HG03565 (cell line): Measurements from ENCODE around the gene C3.
"Not testable (repeated sequence)": the region's sequence is repeated elsewhere in the genome, so short reads cannot be mapped to it uniquely, and the experiment has no call there.

Source experiments
- ATAC-seq: cut with Tn5 transposase; IDR thresholded peaks from one replicate; pipeline ENCODE4 v1.9.1; 2021; ENCODE audit warnings: mild to moderate bottlenecking, moderate library complexity; ENCODE audit not compliant: unreplicated experiment

Gene C3

DNA sequence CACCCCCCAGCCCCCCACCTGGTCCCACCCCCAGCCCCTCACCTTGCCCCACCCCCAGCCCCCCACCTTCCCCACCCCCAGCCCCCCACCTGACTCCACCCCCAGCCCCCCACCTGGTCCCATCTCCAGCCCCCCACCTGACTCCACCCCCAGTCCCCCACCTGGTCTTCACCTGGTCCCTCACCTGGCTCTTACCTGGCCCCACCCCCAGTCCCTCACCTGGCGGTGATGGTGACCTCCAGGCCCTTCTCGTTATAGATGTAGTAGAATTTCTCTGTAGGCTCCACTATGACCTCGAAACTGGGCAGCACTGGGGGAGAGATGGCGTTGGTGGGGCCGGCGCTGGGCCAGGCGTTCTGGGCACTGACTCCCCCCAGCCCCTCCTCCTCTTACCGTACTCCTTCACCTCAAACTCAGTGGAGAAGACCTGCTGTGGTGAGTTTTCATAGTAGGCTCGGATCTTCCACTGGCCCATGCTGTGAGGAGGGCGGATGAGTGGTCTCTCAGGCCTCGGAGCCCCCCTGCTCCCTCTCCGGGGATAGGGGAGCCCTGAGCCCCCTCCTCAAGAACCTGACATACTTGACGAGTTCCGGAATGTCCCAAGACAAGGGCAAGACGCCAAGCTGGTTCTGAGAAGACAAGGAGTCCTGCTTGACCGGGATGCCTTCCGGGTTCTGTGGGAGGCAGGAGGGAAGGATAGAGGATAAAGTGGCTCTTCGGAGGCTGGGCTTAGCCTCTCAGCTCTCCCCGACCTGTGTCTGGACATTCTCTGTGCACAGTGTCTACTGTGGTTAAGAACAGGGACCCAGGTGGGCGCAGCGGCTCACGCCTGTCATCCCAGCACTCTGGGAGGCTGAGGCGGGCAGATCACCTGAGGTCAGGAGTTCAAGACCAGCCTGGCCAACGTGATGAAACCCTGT is 6.4 kb downstream of the C3 start:
- ATAC-seq, result no peak

DNA sequence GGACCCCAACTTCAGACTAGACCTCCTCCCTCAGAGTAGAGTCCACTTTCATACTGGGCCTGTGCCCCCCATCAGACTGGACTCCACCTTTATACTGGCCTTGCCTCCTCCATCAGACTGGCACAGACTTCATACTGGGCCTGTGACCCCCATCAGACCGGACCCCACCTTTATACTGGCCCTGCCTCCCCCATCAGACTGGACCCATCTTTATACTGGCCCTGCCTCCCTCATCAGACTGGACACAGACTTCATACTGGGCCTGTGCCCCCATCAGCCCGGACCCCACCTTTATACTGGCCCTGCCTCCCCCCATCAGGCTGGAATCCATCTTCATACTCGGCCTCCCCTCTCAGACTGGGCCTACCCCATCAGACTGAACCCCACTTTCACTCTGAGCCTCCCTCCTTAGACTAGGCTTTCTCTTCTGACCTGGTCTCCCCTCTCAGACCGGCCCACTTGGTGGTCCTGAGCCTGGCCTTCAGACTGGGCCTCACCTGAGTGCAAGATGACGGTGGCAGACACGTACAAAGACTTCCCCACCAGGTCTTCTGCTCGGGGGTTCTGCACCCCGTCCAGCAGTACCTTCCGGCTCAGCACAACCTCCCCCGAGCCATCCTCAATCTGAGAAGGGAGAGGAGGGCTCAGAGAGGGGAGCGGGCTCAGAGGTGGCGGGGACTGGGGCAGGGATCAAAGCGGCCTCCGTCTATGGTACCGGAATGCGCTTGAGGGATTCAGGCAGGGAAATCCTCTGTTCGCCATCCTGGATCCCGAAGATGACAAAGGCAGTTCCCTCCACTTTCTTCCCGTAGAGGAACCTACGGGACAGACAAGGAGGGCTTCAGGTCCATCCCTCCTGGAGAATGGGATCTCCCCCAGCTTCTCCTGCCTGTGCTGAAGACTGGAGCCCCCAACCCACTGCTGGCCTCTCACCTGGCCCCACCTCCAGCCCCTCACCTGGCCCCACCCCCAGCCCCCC is 7.5 kb downstream of the C3 start:
- ATAC-seq, result no peak

DNA sequence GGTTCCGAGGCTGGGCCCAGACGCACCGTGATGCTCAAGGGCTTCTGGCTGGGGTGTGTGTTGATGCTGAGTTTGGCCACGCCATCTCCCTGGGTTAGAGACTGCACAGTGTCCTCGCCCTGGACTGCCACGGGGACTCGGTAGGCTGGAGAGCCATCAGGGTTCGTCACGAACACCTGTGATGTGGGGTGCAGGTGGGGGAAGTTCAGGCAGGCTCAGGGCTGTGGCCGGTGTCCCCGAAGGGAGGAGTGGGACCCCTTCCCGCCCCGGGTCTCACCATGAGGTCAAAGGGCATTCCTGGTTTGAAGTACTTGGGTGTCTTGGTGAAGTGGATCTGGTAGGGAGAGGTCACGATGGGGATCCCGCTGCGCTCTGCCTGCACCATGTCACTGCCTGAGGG is 8.2 kb downstream of the C3 start:
- ATAC-seq, result no peak

DNA sequence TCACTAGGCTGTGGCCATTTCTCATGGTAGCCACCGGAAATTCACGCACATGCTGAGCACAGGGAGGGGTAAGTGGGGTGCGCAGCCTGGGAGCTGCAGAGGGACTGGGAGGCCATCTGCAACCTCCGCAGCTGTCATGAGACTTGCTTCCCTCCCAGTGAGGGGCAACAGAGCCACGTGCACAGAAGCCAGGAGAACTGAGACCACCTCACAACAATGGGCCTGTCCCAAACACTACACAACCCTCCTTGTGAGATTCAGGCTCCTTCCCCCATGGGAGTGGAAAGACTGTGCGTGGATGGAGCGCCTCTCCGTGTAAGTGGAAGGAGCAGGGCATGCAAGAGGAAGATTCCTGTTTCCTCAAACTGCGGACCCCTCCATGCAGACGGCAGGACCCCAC is 8.8 kb downstream of the C3 start:
- no peak for ATAC-seq

DNA sequence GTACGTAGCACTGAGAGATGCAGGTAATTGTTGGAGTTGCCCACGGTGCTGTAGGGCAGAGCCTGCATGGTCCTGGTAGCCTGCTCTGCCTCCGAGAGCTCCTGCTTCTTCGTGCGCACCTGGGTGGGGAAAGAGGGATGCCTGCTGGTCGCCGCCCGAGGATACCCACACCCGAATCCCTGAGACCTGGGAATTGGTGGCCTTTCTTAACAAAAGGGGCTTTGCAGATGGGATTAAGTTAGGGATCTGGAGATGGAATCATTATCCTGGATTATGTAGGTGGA is 9.4 kb downstream of the C3 start:
- ATAC-seq, result no peak

DNA sequence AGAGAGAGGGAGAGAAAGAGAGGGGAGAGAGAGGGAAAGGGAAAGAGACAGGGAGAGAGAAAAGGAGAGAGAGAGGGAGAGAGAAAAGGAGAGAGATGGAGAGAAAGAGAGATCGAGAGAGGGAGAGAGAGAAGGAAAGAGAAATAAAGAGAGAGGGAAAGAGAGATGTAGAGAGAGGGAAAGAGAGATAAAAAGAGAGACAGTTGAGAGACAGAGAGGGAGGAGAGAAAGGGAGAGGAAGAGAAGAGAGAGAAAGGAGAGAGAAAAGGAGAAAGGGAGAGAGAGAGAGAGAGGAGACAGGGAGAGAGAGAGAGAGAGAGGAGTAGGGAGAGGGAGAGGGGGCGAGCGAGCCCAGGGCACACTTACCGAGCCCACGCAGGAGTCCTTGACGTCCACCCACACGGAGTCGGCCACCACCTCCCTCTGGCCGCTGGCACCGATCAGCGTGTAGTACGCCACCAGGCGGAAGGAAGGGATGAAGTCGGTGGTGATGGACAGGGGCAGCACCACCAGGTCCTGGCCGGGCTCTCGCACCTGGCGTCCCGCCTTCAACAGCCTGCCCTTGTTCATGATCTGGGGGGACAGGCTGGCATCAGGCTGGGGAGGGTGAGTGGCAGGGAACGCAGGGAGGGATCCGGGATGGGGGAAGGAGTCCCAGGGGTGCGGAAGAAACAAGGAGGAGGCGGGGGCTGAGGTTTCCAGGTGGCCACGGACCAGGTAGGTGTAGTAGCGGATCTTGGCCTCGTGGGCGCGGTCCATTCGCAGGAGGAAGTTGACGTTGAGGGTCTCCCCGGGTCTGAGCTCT is 10.0 kb downstream of the C3 start:
- ATAC-seq, result no peak

DNA sequence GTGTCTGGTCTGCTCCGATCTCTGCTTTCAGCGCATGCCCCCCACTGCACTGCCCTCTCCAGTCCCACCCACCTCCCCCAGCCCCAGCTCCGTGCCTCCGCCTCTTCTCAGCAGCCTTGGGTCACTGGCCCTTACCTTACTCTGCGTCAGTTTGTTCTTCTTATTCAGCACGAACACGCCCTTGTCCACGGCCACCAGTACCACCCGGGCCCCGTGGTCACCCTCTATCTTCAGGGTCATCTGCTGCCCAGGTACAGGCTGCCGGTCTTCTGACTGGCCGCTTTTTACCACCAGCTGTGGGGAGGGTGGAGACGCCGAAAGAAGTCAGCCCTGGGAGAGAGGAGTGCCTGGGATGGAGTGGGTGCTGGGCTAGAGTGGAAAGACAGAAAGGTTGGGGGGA is 10.9 kb downstream of the C3 start:
- no peak for ATAC-seq

DNA sequence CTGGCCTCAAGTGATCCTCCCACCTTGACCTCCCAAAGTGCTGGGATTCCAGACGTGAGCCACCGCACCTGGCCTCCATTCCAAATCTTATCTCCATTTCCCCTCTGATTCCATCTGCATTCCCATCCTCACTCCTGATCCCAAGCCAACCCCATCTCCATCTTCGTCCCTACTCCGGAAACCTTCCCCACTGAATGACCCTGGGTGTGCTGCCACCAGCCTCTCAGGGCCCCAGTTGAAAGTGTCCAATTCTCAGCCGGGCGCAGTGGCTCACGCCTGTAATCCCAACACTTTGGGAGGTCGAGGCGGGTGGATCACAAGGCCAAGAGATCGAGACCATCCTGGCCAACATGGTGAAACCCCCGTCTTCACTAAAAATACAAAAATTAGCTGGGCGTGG is 11.5 kb downstream of the C3 start:
- not testable (repeated sequence) for ATAC-seq

DNA sequence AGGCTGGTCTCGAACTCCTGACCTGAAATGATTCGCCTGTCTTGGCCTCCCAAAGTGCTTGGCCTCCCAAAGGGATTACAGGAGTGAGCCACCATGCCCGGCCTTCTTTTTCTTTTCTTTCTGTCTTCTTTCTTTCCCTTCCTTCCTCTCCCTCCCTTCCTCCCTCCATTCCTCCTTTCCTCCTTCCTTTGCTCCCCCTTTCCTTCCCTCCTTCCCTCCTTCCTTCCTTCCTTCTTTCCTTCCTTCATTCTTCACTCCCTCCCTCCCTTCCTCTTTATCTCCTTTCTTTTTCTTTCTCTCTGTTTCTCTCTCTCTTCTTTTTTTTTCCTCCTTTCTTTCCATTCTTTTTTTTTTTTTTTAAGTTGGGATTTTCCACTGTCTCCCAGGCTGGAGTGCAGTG is 12.1 kb downstream of the C3 start:
- no peak for ATAC-seq

DNA sequence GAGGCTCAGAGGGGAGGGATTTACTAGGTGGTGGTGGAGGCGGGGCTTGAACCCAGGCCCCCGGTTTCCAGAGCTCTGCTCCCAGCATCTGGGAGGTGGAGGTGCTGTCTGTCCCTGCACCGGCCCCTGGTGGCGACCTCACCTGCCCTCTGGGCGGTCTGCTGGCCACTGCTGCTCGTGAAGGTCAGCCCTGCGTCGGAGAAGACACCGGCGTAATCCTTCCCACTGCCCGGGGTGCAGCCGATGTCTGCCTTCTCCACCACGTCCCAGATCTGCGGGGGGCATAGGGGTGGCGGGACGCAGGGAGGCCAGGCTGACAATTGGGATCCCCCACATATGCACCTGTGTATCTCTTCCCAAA is 12.8 kb downstream of the C3 start:
- no peak for ATAC-seq

DNA sequence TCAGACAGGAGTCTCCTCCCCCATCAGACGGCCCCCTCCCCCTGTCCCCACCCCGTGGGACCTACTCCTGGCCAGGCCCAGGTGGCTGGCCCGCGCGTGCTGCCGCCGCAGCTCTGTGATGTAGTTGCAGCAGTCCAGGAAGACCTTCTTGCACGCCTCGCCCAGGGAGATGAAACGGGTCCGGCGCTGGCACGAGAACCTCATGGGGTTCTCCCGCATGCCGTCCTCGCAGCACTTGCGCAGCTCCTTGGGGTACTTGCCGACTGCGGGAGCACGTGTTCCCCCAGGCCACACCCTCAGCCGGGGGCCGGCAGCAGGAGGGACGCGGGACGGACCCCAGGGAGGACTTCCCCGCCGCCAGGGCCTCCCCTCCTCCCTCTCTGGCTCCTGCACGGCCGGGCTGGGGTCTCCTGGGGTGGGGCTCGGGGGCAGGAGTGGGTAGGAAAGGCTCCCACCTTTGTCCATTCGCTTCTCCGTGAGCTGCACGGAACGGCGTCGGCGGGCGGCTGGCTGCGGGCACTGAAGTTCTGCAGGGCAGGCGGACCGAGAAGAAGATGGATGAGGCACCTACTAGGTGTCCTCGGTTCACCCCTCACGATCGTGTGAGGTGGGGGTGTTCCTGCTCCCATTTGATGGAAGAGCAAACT is 13.3 kb downstream of the C3 start:
- no peak for ATAC-seq

DNA sequence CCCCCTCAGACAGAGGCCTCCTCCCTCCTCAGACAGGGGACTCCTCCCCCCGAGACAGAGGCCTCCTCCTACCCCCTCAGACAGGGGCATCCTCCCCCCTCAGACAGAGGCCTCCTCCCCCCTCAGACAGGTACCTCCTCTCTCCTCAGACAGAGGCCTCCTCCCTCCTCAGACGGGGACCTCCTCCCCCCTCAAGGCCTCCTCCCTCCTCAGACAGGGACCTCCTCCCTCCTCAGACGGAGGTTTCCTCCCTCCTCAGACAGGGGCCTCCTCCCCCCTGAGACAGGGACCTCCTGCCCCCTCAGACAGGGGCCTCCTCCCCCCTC is 13.9 kb downstream of the C3 start:
- no peak for ATAC-seq

DNA sequence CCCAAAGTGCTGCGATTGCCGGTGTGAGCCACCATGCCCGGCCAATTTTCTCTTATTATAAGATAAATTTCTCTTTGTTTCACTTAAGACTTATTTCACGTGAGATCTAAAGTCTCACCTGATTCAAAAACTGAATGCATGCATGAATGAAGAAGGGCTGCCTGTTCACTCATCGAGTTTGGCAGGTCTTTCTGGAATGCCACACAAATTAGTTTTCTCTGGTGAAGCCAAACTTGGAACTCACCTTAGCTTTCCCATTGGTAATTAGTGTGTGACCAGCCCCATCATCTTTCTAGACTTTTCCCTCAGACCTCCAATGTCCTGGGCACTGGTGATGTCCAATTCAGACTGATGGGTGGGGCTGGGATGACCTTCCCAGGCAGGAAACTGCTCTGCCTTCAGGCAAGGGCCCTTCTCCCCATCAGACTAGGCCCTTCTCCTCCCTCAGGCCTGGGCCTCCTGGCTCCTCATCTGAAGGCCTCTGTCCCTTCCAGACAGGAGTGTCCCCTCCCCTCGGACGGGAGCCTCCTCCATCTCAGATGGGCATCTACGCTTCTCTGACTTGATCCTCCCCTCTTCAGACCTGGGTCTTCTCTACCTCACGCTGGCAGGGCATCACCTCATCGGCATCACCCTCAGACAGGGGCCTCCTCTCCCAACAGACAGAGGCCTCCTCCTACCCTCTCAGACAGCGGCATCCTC is 14.4 kb downstream of the C3 start:
- ATAC-seq, result no peak

DNA sequence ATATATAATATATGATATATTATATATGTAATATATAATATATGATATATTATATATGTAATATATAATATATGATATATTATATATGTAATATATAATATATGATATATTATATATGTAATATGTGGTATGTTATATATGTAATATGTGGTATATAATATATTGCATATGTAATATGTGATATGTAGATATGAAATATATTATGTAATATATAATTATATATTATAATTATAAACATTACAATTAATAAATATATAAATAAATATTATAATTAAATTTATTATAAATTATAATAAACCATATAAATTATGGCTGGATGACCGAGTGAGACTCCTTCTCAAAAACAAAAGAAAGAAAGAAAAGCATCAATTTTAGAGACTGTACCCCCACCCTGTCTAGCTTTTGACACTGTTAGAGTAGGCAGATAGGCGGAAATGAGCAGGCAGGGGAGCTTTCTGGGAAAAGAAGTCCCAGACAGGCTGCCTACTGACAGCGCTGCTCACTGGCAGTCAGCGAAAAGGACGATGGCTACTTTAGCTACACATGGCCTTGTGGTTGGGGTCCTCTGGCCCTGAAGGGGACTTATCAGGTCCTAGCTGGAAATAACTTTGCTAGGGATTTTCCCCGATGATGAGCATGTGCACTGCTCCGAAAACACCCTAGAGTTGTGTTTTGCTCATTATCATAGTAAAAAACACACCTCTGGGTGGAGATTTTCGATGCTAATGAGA is 19.7 kb downstream of the C3 start:
- ATAC-seq, result no peak

DNA sequence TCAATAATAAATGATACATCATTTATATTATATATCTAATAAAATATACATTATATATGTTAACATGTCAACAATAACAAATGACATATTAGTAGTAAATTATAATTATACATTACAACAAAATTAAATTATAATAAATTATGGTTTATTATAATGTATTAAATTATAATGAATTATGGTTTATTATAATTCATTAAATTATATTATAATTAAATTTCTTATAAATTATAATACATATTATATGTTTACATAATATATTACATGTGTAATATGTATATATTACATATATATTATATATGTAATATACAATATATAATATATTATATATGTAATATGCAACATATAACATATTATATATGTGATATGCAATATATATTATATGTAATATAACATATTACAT is 20.5 kb downstream of the C3 start:
- no peak for ATAC-seq

DNA sequence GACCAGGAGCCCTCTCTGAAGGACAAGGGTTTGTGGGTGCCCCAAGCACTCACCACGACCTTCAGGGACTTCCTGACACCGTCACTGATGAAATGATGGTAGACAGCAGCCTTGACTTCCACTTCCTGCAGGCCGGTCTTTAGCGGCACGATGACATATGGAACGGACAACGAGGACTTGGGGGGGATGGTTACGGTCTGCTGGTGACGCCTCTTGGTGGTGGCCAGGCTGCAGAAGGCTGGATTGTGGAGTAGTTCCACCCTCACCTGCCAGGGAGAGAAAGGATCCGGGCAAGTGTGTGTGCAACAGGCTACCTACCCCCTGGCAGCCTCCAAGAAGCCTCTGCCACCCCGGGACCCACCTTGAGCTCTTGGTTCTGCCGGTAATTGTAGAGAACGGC is 23.2 kb downstream of the C3 start:
- ATAC-seq, result no peak

DNA sequence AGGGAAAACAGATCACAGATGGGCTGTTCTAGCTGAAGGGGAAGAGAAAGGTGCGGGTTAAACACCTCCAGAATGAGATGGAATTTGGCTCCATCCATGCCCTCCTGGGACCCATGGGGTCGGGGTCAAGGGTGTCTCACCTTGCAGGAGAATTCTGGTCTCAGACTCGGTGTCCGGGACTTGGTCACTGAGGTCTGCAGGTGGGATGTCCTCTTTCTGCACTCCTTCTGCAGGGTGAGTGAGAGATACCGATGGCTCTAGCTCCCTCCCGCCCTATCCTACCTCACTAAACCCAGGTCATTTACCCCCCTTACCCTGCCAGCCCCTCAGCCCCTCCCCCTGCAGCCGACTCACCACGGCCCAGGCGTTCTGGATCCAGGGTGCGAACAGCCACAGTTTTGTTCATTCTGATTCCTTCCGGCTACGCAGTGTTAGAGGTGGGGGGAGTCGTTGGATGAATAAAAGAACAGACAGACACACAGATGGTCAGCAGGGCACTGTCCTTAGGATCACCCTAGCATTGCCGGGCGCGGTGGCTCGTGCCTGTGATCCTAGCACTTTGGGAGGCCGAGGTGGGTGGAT is 24.1 kb downstream of the C3 start:
- no peak for ATAC-seq

DNA sequence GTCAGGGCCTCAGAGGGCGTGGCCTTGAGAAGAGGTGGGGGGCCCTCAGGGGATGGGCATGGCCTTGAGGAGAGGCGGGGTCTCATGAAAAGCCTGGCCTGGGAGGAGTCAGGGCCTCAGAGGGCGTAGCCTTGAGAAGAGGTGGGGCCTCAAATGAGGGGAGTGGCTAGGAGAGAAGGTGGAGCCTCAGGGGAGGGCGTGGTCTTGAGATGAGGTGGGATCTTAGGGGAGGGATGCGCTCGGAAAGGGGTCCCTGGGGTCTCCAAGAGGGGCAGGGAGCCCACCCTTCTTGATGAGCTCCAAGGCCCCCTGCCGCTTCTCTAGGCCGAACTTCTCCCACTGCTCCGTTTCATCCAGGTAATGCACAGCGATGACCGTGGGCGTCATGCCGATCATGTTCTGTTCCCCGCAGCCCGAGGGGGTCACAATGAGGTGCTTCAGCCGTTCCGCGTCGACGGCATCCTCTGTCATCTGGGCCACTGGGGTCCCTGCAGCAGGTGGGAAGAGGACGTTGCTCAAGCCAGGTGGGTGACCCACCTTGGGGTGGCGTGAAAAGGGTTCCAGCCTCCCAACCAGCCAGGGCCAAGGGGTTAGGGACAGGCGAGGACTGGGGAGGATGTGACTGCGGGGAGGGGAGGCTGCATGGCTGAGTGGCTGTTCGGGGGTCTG is 26.2 kb downstream of the C3 start:
- no peak for ATAC-seq

DNA sequence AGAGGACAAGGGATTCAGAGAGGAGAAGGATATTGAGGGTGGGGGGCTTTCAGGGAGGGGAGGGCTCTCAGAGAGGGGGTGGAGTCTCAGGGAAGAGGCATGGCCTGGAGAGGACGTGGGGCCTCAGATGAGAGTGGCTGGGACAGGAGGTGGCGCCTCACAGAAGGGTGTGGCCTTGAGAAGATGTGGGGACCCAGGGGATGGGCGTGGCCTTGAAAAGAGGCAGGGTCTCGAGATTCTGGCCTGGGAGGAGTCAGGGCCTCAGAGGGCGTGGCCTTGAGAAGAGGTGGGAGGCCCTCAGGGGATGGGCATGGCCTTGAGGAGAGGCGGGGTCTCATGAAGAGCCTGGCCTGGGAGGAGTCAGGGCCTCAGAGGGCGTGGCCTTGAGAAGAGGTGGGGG is 26.8 kb downstream of the C3 start:
- ATAC-seq, result no peak
